HepG2 (cell line): Measurements from ENCODE around the gene BAHD1. TPM values are rescaled to one million over a fixed set of nuclear protein-coding genes. Genes with fewer than 3 reads are reported as not detected.

Source experiments
- ATAC-seq: fragments of 200-7000 bp; cut with Tn5 transposase; 3 replicates; pipeline ENCODE4 v1.9.1; 2020; ENCODE audit warnings: mild to moderate bottlenecking, moderate library complexity
- BruUV-seq: library from RNA; stranded (reverse); fragments of 400-500 nt; replicated peaks from 2 replicates; lab custom pipeline; 2021; lab: Mats Ljungman, UMichigan
- CTCF ChIA-PET: fragments of 300-600 bp; formaldehyde crosslinking; extraction: SDS; loops from one replicate; lab custom pipeline; 2021; ENCODE audit warnings: low total read pairs, inconsistent platforms, low intra/inter-chr PET ratio; lab: Yijun Ruan, JAX
- POLR2A ChIA-PET: fragments of 350-600 bp; sonication (Branson Sonifier 250); formaldehyde crosslinking; loops from one replicate; lab custom pipeline; 2020; ENCODE audit warnings: antibody characterized with exemption, inconsistent platforms; lab: Yijun Ruan, JAX
- DNase-seq: peaks from one replicate; pipeline ENCODE4 v3.0.0-alpha.2; 2015; ENCODE audit warnings: low spot score
- FAIRE-seq: peaks from 3 replicates; lab custom pipeline; 2011; peaks lifted over from hg19 to GRCh38; lab: Jason Lieb, UNC
- H2AFZ ChIP-seq: one replicate; pipeline ENCODE4 v1.6.1; 2011; ENCODE audit warnings: low read length, inconsistent platforms
- H3K27ac ChIP-seq: fragments of 300-600 bp; 3 replicates; pipeline ENCODE4 v1.8.0; 2011; ENCODE audit warnings: mixed run types, mild to moderate bottlenecking, mixed read lengths, low read length, inconsistent platforms; ENCODE audit not compliant: insufficient read depth; ENCODE audit errors: extremely low read length
- H3K27me3 ChIP-seq, 2 experiments: fragments of 200-600 bp in 1 of 2; 2 replicates in 1 of 2; 3 replicates in 1 of 2; pipeline versions ENCODE4 v1.6.0 to v1.8.0; 2011; ENCODE audit warnings: low read length in 2 of 2, mild to moderate bottlenecking in 2 of 2, moderate library complexity in 2 of 2, inconsistent platforms in 1 of 2; ENCODE audit not compliant: insufficient read depth in 2 of 2, control insufficient read depth in 1 of 2
- H3K36me3 ChIP-seq, 2 experiments: fragments of 200-600 bp in 1 of 2; replicated peaks in 1 of 2; 2 replicates in 1 of 2; 3 replicates in 1 of 2; pipeline versions ENCODE4 v1.5.1 to v1.8.0; 2011; ENCODE audit warnings: low read length in 2 of 2, inconsistent platforms in 1 of 2; ENCODE audit not compliant: insufficient read depth in 2 of 2, control insufficient read depth in 1 of 2
- H3K4me1 ChIP-seq: 2 replicates; pipeline ENCODE4 v1.5.1; 2012; ENCODE audit warnings: low read length, inconsistent platforms; ENCODE audit not compliant: insufficient read depth
- H3K4me2 ChIP-seq: 2 replicates; pipeline ENCODE4 v1.6.0; 2011; ENCODE audit warnings: low read depth, low read length, inconsistent platforms
- H3K4me3 ChIP-seq, 3 experiments: fragments of 200-600 bp in 1 of 3; sonication (generic), shearing (Covaris generic) in 1 of 3; replicated peaks in 1 of 3; 2 replicates each; pipeline ENCODE4 v1.5.1; 2011 to 2016; ENCODE audit warnings: low read length in 3 of 3, inconsistent platforms in 2 of 3, low read depth in 2 of 3, mild to moderate bottlenecking in 2 of 3, control low read depth in 1 of 3, mixed read lengths in 1 of 3; ENCODE audit not compliant: insufficient read depth in 1 of 3
- H3K79me2 ChIP-seq: one replicate; pipeline ENCODE4 v1.6.1; 2011; ENCODE audit warnings: low read length, inconsistent platforms; ENCODE audit not compliant: insufficient read depth
- H3K9ac ChIP-seq: 2 replicates; pipeline ENCODE4 v1.6.0; 2011; ENCODE audit warnings: mild to moderate bottlenecking, low read depth, low read length, inconsistent platforms; ENCODE audit not compliant: insufficient read depth
- H3K9me3 ChIP-seq: 2 replicates; pipeline ENCODE4 v1.5.1; 2012; ENCODE audit warnings: mild to moderate bottlenecking, low read length
- H4K20me1 ChIP-seq: 2 replicates; pipeline ENCODE4 v1.6.0; 2011; ENCODE audit warnings: inconsistent platforms, mild to moderate bottlenecking, low read length, moderate library complexity; ENCODE audit not compliant: insufficient read depth
- AGO2 ChIP-seq: fragments of 200-400 bp; formaldehyde crosslinking; optimal IDR thresholded peaks from 2 replicates; pipeline ENCODE3; 2017; ENCODE audit warnings: mild to moderate bottlenecking, low read depth, low read length, moderate library complexity
- GLMP ChIP-seq: sonication (generic); formaldehyde crosslinking; IDR thresholded peaks from 2 replicates; pipeline ENCODE4 v1.9.0; 2021; ENCODE audit warnings: missing genetic modification reagents, mild to moderate bottlenecking, borderline replicate concordance
- GTF2F1 ChIP-seq: fragments of 150-350 bp; IDR thresholded peaks from 2 replicates; pipeline ENCODE4 v1.6.1; 2014; ENCODE audit warnings: low read length
- ZNF629 ChIP-seq: sonication (generic); formaldehyde crosslinking; conservative IDR thresholded peaks from 2 replicates; pipeline ENCODE4 v1.5.0; 2020; ENCODE audit warnings: missing genetic modification reagents
- WGBS: methylation state at CpG from one replicate; pipeline ENCODE4 v1.1.6; 2017; ENCODE audit warnings: low lambda C conversion rate; 5-methylcytosine and 5-hydroxymethylcytosine counted together
- in situ Hi-C: cut with HindIII; loops from 2 replicates; pipeline ENCODE4 v1.10.0; 2017; ENCODE audit warnings: low pct_unique_long_range_greater_than_20kb; ENCODE audit not compliant: extremely low pct_ligation_motif_present
- intact Hi-C: fragments of 100-400 bp; cut with micrococcal nuclease; formaldehyde crosslinking; loops from one replicate; pipeline ENCODE4 v1.10.0; 2022; ENCODE audit not compliant: unreplicated experiment
- polyA plus RNA-seq, 8 experiments: library from polyadenylated mRNA; depleted of rRNA in 3 of 8; stranded (reverse) in 7 of 8; unstranded in 1 of 8; fragments of >200 nt; fragmentation: Illumina TruSeq in 4 of 8; extraction: Trizol in 4 of 8; gene quantifications; 2 replicates each; pipeline versions ENCODE4 v1.2.1 to v1.2.3, GENCODE V29; 2011 to 2016; ENCODE audit warnings: low read depth in 4 of 8, missing spikeins in 1 of 8, mixed read lengths in 1 of 8; ENCODE audit not compliant: insufficient read depth in 1 of 8
- total RNA-seq, 5 experiments: library from RNA; depleted of rRNA; stranded (reverse); fragments of >200 nt; fragmentation: Illumina TruSeq; extraction: Trizol; gene quantifications; 2 replicates each; pipeline ENCODE4 v1.2.3, GENCODE V29; 2016; ENCODE audit warnings: low read depth in 1 of 5

BAHD1 gene
- total and polyA plus RNA-seq, 2 of the 13 experiments (the other 11 are each of a cell fraction or from before 2014, with no cell fraction given): 3.3 to 8.7 TPM

DNA sequence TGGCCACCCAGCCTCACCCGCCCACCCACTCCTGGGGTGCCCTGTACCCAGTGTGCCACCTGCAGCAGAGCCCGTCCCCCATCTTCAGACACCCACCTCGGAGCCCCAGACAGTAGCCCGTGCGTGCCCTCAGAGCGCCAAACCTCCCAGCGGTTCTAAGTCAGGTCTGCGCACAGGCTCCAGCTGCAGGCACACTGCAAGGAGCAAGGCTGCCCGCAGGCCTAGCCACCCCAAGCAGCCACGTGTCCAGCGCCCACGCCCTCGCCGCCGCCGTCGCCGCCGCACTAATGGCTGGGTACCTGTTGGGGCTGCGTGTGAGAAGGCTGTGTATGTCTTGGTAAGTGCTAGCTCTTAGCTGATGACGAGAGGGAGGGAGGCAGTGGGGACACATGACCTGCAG lies 21.2 kb downstream of the BAHD1 start:
- POLR2A ChIA-PET: no interaction called here
- H4K20me1 ChIP-seq: no peaks in the 10 kb centered on the region
- FAIRE-seq: no peak

DNA sequence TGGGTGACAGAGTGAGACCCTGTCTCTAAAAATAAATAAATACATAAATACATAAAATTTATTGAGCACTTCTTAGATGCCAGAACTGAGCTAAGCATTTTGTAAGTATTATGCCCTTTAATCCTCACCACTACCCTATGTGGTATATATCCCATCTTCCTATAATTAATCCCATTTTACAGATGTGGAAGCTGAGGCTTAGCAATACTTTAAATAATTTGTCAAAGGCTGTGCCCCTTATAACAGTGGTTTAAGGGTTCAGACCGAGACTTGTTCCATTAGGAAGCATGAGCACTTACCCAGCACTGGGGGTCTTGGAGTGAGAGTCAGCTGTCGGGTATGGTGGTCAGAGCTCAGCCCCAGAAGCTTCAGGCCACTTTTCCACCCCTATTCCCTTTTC lies 22.5 kb downstream of the BAHD1 start:
- Histone ChIP-seq H3K36me3 (peaks cover 25 to 45% of the 10 kb centered on the region in 2 experiments; a peak in 4 of 5 replicates), H3K4me2 (no peak overlapping the region), H3K27me3 (no peaks in the 10 kb centered on the region), H3K4me3 (no peak overlapping the region), H3K9me3 (no peaks in the 10 kb centered on the region), H2AFZ (no peak overlapping the region), H3K27ac (no peak overlapping the region), H3K4me1 (no peaks in the 10 kb centered on the region), H4K20me1 (no peaks in the 10 kb centered on the region), H3K9ac (no peak overlapping the region), H3K79me2 (peaks cover 2% of the 10 kb centered on the region)
- no peak for TF ChIP-seq GLMP (CRISPR knock-in tag)
- peak; percentile 66 for TF ChIP-seq ZNF629
- no TSS peak for BruUV-seq
- ATAC-seq (no peak), FAIRE-seq (no peak), DNase-seq (no peak)
- WGBS: 75% methylated on average over 2 of the region's 2 CpGs
- CTCF ChIA-PET: no interaction called here
- intact Hi-C loops (no loop called here), in situ Hi-C loops (no loop called here)
- POLR2A ChIA-PET: no interaction called here

More for the DNA sequence above, 21.2 kb downstream of the BAHD1 start:
- BruUV-seq: no TSS peak
- Histone ChIP-seq H3K4me3 (no peak overlapping the region), H3K36me3 (peaks cover 25 to 45% of the 10 kb centered on the region in 2 experiments; a peak in 4 of 5 replicates), H3K9ac (no peak overlapping the region), H3K9me3 (no peaks in the 10 kb centered on the region), H3K27me3 (no peaks in the 10 kb centered on the region), H3K4me2 (no peak overlapping the region), H2AFZ (no peak overlapping the region), H3K79me2 (peaks cover 2% of the 10 kb centered on the region), H3K4me1 (peaks cover 4% of the 10 kb centered on the region), H3K27ac (no peak overlapping the region)
- TF ChIP-seq GTF2F1 (no peak), AGO2 (peak; percentile 56)
- intact Hi-C loops (no loop called here), in situ Hi-C loops (no loop called here)
- WGBS: 98% methylated on average over 17 of the region's 21 CpGs
- CTCF ChIA-PET: no interaction called here
- no peak for ATAC-seq
- no peak for DNase-seq
